Activated naive CD4-positive, alpha-beta T cell treated with anti-CD3 and anti-CD28 coated beads, Interleukin-2, amount 10 ng/mL, durations not matched to agents 7 days and 5 days (primary cell): Measurements from ENCODE around the gene ZBTB1.

Experiments
- CTCF ChIA-PET: fragments of 350-600 bp; sonication (Branson Sonifier 250); formaldehyde crosslinking; loops from one replicate; lab custom pipeline; 2021; ENCODE audit warnings: antibody characterized with exemption; lab: Charles Lee
- DNase-seq: peaks from one replicate; pipeline ENCODE4 v3.0.0-alpha.2; 2020
- H3K27ac Mint-ChIP-seq: one replicate; pipeline ENCODE4 v1.8.0; 2021; ENCODE audit warnings: mild to moderate bottlenecking, moderate library complexity, mixed read lengths
- H3K27me3 Mint-ChIP-seq: one replicate; pipeline ENCODE4 v1.8.0; 2021; ENCODE audit warnings: mild to moderate bottlenecking, mixed read lengths
- H3K36me3 Mint-ChIP-seq: one replicate; pipeline ENCODE4 v1.8.0; 2021; ENCODE audit warnings: mixed read lengths
- H3K4me1 Mint-ChIP-seq: one replicate; pipeline ENCODE4 v1.8.0; 2021; ENCODE audit warnings: mixed read lengths
- H3K4me3 Mint-ChIP-seq: one replicate; pipeline ENCODE4 v1.8.0; 2021; ENCODE audit warnings: mild to moderate bottlenecking, moderate library complexity, mixed read lengths
- H3K9me3 Mint-ChIP-seq: one replicate; pipeline ENCODE4 v1.8.0; 2021; ENCODE audit warnings: mixed read lengths

The ZBTB1 gene

DNA sequence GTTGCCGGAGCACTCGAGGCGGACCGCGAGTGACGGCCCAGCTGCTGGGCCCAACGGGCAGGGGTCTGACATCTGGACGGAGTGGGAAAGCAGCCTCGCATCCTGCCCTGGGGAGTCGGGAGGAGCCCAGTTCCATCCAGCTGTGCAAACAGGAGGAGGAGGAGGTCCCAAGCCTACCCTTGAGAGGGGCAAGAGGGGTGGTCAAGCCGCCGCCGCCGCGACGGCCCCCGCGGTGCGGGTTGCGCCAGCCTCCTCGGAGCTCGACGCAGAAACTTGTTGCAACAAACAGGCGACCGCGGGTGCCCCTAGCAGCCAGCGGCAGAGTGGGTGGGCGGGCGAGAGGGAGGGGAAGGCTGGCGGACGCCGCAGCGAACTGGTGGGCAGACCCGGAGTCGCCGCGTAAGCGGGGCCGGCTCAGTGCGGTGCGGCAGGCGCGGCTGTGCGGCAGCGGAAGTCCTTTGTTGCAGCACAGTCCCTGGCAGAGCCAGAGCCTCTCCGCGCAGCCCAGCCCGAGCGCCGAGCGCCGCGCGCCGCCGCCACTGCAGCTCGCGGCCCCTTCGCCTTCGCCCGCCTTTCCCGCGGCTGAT, at the start of gene ZBTB1:
ZBTB1 (plus strand) TSS at position 461 of the 587 bp plus-strand sequence. CDS start 16,735 bp downstream, outside the sequence.
- CTCF ChIA-PET, result interaction anchor here (1.0 to 2.0 kb wide), 2 partner anchors 25 to 38 kb away, joined by 3 to 6 read pairs; partner anchors contain the start of gene AKAP5
- Mint-ChIP-seq H3K4me3 (peak within 1 kb of the TSS; percentile 90), H3K27ac (peak within 1 kb of the TSS; percentile 100), H3K4me1 (peaks cover 64% of the 10 kb centered on the region), H3K9me3 (no peaks in the 10 kb centered on the region), H3K27me3 (peaks cover 4% of the 10 kb centered on the region), H3K36me3 (peaks cover 51% of the 10 kb centered on the region)
- peak; percentile 90 for DNase-seq

DNA sequence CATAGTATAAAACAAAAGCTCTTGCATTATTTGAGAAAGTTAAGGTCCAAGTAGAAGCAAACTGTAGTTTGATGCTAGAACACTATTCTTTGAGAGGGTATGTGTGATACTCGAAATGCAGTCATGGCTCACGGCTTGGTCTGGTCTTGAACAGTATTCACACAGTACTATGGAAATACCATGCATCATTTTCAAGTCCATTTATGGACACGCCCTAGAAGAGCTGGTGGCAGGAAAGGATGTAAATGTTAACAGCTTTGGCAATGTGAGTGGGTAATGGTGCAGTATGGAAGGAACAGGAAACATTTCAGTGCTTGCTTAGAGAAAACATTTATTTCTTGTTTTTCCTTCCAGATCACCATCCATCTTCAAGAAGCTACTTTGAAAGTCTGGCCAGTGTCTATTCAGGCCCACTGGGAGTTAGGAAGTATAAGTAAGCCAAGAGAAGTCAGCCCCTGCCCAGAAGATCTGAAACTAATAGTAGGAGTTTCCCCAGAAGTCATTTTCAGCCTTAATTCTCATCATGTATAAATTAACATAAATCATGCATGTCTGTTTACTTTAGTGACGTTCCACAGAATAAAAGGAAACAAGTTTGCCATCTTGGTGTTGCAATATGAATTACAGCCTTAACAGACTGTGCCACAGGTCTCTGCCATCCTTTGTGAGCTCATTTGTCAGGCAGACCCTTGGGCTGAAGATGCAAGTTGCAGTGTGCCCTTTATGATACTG, 45.0 kb upstream of the ZBTB1 start:
- no peak for DNase-seq
- no peaks in the 10 kb centered on the region for H3K9me3 Mint-ChIP-seq
- H3K4me1 Mint-ChIP-seq, result peaks cover 2% of the 10 kb centered on the region
- no peaks in the 10 kb centered on the region for H3K27me3 Mint-ChIP-seq
- no peak overlapping the region for H3K27ac Mint-ChIP-seq
- CTCF ChIA-PET, result interaction anchor here (0.7 to 1.0 kb wide), 3 partner anchors 10 to 548 kb away, joined by 3 to 4 read pairs (median 4); no protein-coding TSS in a partner anchor
- H3K36me3 Mint-ChIP-seq, result peaks cover 45% of the 10 kb centered on the region
- H3K4me3 Mint-ChIP-seq, result no peak overlapping the region

DNA sequence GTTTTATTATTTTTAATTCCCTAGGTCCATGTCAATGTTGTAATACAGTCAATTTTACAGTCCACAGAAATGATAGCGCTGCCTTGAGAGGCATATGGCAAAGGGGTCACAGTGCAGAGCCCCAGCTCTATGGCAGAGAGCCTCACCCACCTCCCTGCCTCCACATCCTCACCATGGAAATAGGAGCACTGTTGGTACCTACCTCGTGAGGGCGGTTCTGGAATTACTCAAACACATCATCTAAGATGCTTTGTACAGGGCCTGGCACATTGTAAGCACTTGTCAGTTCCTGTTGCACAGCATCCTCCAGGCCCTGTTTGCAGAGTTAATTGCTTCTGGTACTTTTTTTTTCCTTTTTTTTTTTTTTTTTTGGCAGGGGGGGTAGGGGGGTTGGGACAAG, 43.3 kb upstream of the ZBTB1 start:
- Mint-ChIP-seq H3K4me1 (peaks cover 12% of the 10 kb centered on the region), H3K36me3 (peaks cover 28% of the 10 kb centered on the region), H3K9me3 (no peaks in the 10 kb centered on the region), H3K4me3 (no peak overlapping the region), H3K27ac (peak overlapping the region; percentile 22), H3K27me3 (no peaks in the 10 kb centered on the region)
- CTCF ChIA-PET, result interaction anchor here (1.9 kb wide), 1 partner anchor 31 kb away, joined by 4 read pairs; no protein-coding TSS in a partner anchor
- no peak for DNase-seq

GRCh38 chr14:64463195-64463594, 41.4 kb upstream of the ZBTB1 start:
- no peaks in the 10 kb centered on the region for H3K9me3 Mint-ChIP-seq
- H3K27me3 Mint-ChIP-seq, result no peaks in the 10 kb centered on the region
- no peak overlapping the region for H3K27ac Mint-ChIP-seq
- no peak for DNase-seq
- no peak overlapping the region for H3K4me3 Mint-ChIP-seq
- H3K4me1 Mint-ChIP-seq, result peaks cover 18% of the 10 kb centered on the region
- H3K36me3 Mint-ChIP-seq, result peaks cover 25% of the 10 kb centered on the region
- CTCF ChIA-PET, result interaction anchor here (0.6 to 2.3 kb wide), 3 partner anchors 33 to 120 kb away, joined by 3 to 10 read pairs (median 4); no protein-coding TSS in a partner anchor

DNA sequence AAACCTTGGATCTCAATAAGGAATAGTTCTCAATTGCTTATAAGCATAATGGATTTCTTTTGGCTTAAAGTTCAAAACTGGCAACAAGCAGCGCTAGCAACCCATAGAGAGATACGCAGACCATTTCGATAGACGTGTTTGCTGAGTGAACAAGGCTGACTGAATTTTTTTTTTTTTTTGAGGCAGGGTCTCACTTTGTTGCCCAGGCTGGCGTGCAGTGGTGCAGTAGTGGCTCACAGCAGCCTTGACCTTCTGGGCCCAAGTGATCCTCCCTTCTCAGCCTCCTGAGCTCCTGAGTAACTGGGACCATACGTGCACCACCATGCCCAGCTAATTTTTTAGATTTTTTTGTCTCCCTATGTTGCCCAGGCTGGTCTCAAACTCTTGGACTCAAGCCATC, 40.7 kb upstream of the ZBTB1 start:
- Mint-ChIP-seq H3K4me3 (no peak overlapping the region), H3K27me3 (no peaks in the 10 kb centered on the region), H3K9me3 (no peaks in the 10 kb centered on the region), H3K27ac (no peak overlapping the region), H3K4me1 (peaks cover 21% of the 10 kb centered on the region), H3K36me3 (peaks cover 27% of the 10 kb centered on the region)
- no peak for DNase-seq
- CTCF ChIA-PET, result interaction anchor here (0.9 to 2.3 kb wide), 3 partner anchors 34 to 47 kb away, joined by 3 to 10 read pairs (median 4); no protein-coding TSS in a partner anchor

DNA sequence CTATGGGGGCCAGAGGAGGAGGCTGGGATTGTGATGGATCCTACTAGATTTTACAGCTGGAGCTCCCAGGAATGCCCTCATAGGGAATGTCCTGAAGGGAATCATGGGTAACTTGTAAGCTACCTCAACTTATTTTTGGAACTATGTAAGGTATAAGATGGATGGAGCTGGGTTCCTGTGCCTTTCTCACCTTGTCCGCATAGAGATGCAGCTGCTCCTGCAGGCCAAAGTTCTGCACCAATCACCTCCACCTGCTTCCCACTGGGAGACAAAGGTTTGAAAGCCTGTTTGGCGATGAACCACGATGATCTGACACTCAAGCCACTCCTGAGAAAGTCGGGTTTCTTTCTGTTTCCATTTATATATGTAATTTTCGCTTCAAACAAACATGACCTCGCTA, 39.9 kb upstream of the ZBTB1 start:
- peak overlapping the region; percentile 77 for H3K27ac Mint-ChIP-seq
- no peak for DNase-seq
- CTCF ChIA-PET, result interaction anchor here (0.9 to 2.3 kb wide), 2 partner anchors 35 to 46 kb away, joined by 3 to 10 read pairs; no protein-coding TSS in a partner anchor
- H3K4me3 Mint-ChIP-seq, result peak overlapping the region; percentile 87
- no peaks in the 10 kb centered on the region for H3K27me3 Mint-ChIP-seq
- H3K4me1 Mint-ChIP-seq, result peaks cover 21% of the 10 kb centered on the region
- peaks cover 21% of the 10 kb centered on the region for H3K36me3 Mint-ChIP-seq
- no peaks in the 10 kb centered on the region for H3K9me3 Mint-ChIP-seq

DNA sequence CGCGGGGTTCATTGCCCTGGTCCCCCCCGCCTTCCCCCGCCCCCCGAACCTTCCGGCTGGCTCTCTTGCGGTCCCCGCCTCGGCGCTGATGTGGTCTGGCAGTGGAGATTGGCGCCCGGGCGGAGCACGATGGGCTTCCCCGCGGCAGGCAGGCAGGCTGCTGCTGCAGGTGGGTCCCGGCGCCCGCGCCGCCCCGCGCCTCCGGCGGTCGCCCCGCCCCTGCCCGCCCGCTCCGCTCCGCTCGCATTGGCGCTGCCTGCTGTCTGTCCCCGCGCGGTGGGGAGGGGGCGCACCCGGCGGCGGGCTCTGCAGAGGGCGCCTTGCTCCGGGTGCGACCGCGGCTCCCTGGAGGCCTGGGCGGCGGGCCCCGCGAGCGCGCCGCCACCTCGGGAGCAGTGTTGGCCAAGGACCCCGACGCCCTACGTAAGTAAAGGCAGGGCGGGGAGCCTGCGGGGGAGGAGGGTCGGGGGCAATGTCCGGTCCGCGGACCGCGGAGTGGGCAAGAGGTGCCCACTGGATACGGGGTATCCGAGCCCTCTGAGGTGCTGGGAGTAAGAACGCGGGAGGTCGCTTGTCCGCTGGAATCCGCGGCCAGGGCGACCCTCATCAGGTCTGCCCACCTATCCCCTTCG, 39.3 kb upstream of the ZBTB1 start, which contains the start of gene AKAP5:
AKAP5 (plus strand) TSS at position 309 of the 632 bp plus-strand sequence. CDS start 2,896 bp downstream, outside the sequence.
- no peaks in the 10 kb centered on the region for H3K27me3 Mint-ChIP-seq
- DNase-seq, result peak; percentile 76
- H3K27ac Mint-ChIP-seq, result peak within 1 kb of the TSS; percentile 77
- CTCF ChIA-PET, result interaction anchor here (0.9 to 2.4 kb wide), 6 partner anchors 13 to 123 kb away, joined by 3 to 10 read pairs (median 5); partner anchors contain the start of gene ZBTB25
- no peaks in the 10 kb centered on the region for H3K9me3 Mint-ChIP-seq
- peaks cover 21% of the 10 kb centered on the region for H3K4me1 Mint-ChIP-seq
- H3K36me3 Mint-ChIP-seq, result peaks cover 16% of the 10 kb centered on the region
- peak within 1 kb of the TSS; percentile 87 for H3K4me3 Mint-ChIP-seq

DNA sequence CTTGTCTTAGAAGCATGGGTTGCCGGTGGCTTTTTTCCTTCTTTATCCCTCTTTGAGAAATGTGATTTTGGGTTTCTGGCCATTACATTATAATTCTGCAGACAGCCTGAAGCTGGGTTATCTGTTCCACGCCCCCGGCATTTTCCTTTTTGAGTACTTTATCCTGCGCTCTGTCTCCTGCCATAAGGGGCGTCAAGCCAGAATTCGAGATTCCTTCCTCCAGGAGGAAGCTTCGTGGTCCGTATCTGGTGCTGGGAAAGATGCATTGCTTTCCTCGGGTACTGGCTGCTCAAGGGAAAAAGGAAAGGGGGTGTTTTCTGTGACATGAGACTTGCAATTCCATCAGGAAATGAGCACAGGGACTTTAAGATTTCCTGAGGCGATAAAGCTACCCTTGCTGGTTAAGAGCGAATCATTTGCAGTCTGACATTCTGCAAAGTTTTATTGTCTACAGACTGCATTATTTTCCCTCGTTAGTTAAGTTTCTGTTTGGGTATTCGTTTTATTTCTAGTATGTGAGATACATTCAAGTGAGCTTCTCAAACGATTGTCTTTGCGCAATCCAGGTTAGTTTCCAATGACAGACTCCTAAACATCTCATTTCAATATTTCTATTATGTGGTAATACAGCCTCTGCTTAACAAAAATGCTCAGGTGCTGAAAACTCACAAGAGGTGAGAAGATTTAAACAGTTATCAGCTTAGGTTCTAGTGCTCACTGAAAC, 38.6 kb upstream of the ZBTB1 start:
- no peak overlapping the region for H3K27ac Mint-ChIP-seq
- peaks cover 21% of the 10 kb centered on the region for H3K4me1 Mint-ChIP-seq
- CTCF ChIA-PET, result interaction anchor here (0.9 to 2.4 kb wide), 8 partner anchors 10 to 124 kb away, joined by 3 to 8 read pairs (median 4); partner anchors contain the start of gene ZBTB25
- no peak for DNase-seq
- H3K36me3 Mint-ChIP-seq, result peaks cover 15% of the 10 kb centered on the region
- no peaks in the 10 kb centered on the region for H3K27me3 Mint-ChIP-seq
- peak overlapping the region; percentile 61 for H3K4me3 Mint-ChIP-seq
- no peaks in the 10 kb centered on the region for H3K9me3 Mint-ChIP-seq

DNA sequence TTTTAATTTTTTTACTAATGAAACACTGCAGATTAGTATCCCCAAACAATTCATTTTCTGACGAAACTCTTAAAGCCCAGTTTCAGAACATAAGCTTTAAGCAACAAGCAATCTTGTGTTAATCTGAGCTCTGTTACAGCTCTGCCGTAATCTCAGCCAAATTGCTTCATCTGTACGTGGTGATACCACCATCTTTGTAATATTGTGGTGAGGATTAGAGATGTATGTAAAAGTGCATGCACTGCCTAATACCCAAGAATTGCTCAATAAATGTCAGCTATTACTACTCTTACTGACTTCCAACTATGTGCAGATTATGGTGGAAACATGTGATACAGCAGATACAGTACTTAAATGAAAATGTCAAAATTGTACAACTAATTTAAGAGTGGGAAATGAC, 37.5 kb upstream of the ZBTB1 start:
- CTCF ChIA-PET, result interaction anchor here (0.9 to 2.4 kb wide), 7 partner anchors 9 to 44 kb away, joined by 3 to 6 read pairs (median 4); partner anchors contain the start of gene ZBTB25
- H3K36me3 Mint-ChIP-seq, result peaks cover 10% of the 10 kb centered on the region
- no peak overlapping the region for H3K27ac Mint-ChIP-seq
- H3K9me3 Mint-ChIP-seq, result no peaks in the 10 kb centered on the region
- no peak overlapping the region for H3K4me3 Mint-ChIP-seq
- DNase-seq, result no peak
- H3K27me3 Mint-ChIP-seq, result no peaks in the 10 kb centered on the region
- H3K4me1 Mint-ChIP-seq, result peaks cover 21% of the 10 kb centered on the region

GRCh38 chr14:64467566-64467965, 37.0 kb upstream of the ZBTB1 start:
- Mint-ChIP-seq H3K4me3 (no peak overlapping the region), H3K27me3 (no peaks in the 10 kb centered on the region), H3K36me3 (peaks cover 10% of the 10 kb centered on the region), H3K27ac (no peak overlapping the region), H3K9me3 (no peaks in the 10 kb centered on the region), H3K4me1 (peaks cover 21% of the 10 kb centered on the region)
- DNase-seq, result no peak
- CTCF ChIA-PET, result interaction anchor here (1.0 to 2.4 kb wide), 4 partner anchors 8 to 43 kb away, joined by 3 to 6 read pairs (median 5); partner anchors contain the start of gene ZBTB25

DNA sequence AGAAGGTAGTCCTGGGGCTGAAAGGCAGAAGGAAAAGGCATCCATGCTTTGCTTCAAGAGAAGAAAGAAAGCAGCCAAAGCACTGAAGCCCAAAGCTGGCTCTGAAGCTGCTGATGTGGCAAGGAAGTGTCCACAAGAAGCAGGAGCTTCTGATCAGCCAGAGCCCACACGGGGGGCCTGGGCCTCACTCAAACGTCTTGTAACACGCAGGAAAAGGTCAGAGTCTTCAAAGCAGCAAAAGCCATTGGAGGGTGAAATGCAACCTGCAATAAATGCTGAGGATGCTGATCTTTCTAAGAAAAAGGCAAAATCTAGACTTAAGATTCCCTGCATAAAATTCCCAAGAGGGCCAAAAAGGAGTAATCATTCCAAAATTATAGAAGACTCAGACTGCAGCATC, 36.1 kb upstream of the ZBTB1 start:
- no peaks in the 10 kb centered on the region for H3K27me3 Mint-ChIP-seq
- CTCF ChIA-PET, result interaction anchor here (1.2 to 2.0 kb wide), 2 partner anchors 9 to 12 kb away, joined by 3 to 8 read pairs; no protein-coding TSS in a partner anchor
- H3K27ac Mint-ChIP-seq, result no peak overlapping the region

DNA sequence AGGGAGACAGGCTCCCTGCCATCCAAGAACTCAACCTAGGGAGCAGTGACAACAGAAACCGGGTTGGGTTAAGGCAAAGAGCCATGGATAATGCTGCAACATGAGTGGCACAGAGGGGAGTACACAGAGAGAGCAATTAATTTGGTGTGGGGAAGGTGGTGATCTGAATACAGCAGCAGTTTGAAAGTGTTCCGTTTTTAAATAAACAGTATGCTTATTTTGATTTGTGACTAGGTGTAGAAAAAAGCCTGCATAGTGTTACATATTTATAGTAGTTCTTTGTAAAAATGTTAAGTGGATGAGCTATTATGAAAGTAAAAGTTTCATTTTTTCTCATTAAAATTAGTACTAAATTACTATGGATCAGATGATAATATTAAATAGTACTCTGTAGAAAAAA, 30.5 kb upstream of the ZBTB1 start:
- H3K4me1 Mint-ChIP-seq, result no peaks in the 10 kb centered on the region
- no peaks in the 10 kb centered on the region for H3K9me3 Mint-ChIP-seq
- H3K36me3 Mint-ChIP-seq, result peaks cover 2% of the 10 kb centered on the region
- no peak overlapping the region for H3K27ac Mint-ChIP-seq
- no peak for DNase-seq
- CTCF ChIA-PET, result interaction anchor here (1.0 kb wide), 1 partner anchor 44 kb away, joined by 5 read pairs; no protein-coding TSS in a partner anchor
- H3K27me3 Mint-ChIP-seq, result no peaks in the 10 kb centered on the region
- no peak overlapping the region for H3K4me3 Mint-ChIP-seq

More for the DNA sequence above, 36.1 kb upstream of the ZBTB1 start:
- Mint-ChIP-seq H3K4me1 (peaks cover 21% of the 10 kb centered on the region), H3K4me3 (no peak overlapping the region), H3K36me3 (peaks cover 10% of the 10 kb centered on the region), H3K9me3 (no peaks in the 10 kb centered on the region)
- DNase-seq, result no peak

GRCh38 chr14:64474698-64475097, 29.9 kb upstream of the ZBTB1 start:
- Mint-ChIP-seq H3K4me3 (no peak overlapping the region), H3K27me3 (no peaks in the 10 kb centered on the region), H3K9me3 (no peaks in the 10 kb centered on the region), H3K4me1 (no peaks in the 10 kb centered on the region), H3K27ac (no peak overlapping the region), H3K36me3 (peaks cover 4% of the 10 kb centered on the region)
- DNase-seq, result no peak
- CTCF ChIA-PET, result interaction anchor here (1.0 kb wide), 1 partner anchor 45 kb away, joined by 5 read pairs; no protein-coding TSS in a partner anchor
